ENCODE measurements around the gene ITPA.

ITPA gene

GRCh38 chr20:3167738-3168078 lies 41.6 kb upstream of the ITPA start:
- Mint-ChIP-seq H3K4me1 (peaks cover 27% of the 10 kb centered on the region), H3K4me3 (no peak overlapping the region), H3K36me3 (ENCODE audit: low read depth) (no peaks in the 10 kb centered on the region), H3K27ac (no peak overlapping the region), H3K9me3 (no peaks in the 10 kb centered on the region), H3K27me3 (ENCODE audit: low read depth, poor library complexity) (peaks cover 52% of the 10 kb centered on the region)
- no peak for DNase-seq
- TF ChIP-seq CTCF (IDR thresholded peaks at IDR 0.05), result no peak

- no peaks in the 10 kb centered on the region for H3K9me3 Mint-ChIP-seq
- H3K27me3 Mint-ChIP-seq (ENCODE audit: low read depth, poor library complexity), result peaks cover 52% of the 10 kb centered on the region
- peak; percentile 39 for DNase-seq
- no peaks in the 10 kb centered on the region for H3K36me3 Mint-ChIP-seq (ENCODE audit: low read depth)
- no peak overlapping the region for H3K27ac Mint-ChIP-seq
- H3K4me1 Mint-ChIP-seq, result peaks cover 22% of the 10 kb centered on the region
- peak overlapping the region; percentile 64 for H3K4me3 Mint-ChIP-seq
- no peak for TF ChIP-seq CTCF (IDR thresholded peaks at IDR 0.05)
These were observed 41.0 kb upstream of the ITPA start for GRCh38 chr20:3168079-3168828.

- H3K4me3 Mint-ChIP-seq, result peak overlapping the region; percentile 64
- H3K9me3 Mint-ChIP-seq, result no peaks in the 10 kb centered on the region
- H3K27ac Mint-ChIP-seq, result no peak overlapping the region
- peaks cover 52% of the 10 kb centered on the region for H3K27me3 Mint-ChIP-seq (ENCODE audit: low read depth, poor library complexity)
- no peak for TF ChIP-seq CTCF (IDR thresholded peaks at IDR 0.05)
- H3K4me1 Mint-ChIP-seq, result peaks cover 16% of the 10 kb centered on the region
- no peak for DNase-seq
- no peaks in the 10 kb centered on the region for H3K36me3 Mint-ChIP-seq (ENCODE audit: low read depth)
These were observed 40.3 kb upstream of the ITPA start for GRCh38 chr20:3168829-3169590.

GRCh38 chr20:3171391-3172125 lies 37.7 kb upstream of the ITPA start:
- no peak for DNase-seq
- Mint-ChIP-seq H3K4me3 (peak overlapping the region; percentile 83), H3K27ac (no peak overlapping the region), H3K27me3 (ENCODE audit: low read depth, poor library complexity) (peaks cover 52% of the 10 kb centered on the region), H3K4me1 (peaks cover 33% of the 10 kb centered on the region), H3K9me3 (no peaks in the 10 kb centered on the region), H3K36me3 (ENCODE audit: low read depth) (no peaks in the 10 kb centered on the region)
- TF ChIP-seq CTCF (IDR thresholded peaks at IDR 0.05), result no peak

- DNase-seq, result no peak
- H3K36me3 Mint-ChIP-seq (ENCODE audit: low read depth), result no peaks in the 10 kb centered on the region
- H3K4me3 Mint-ChIP-seq, result peak overlapping the region; percentile 83
- H3K27me3 Mint-ChIP-seq (ENCODE audit: low read depth, poor library complexity), result peaks cover 49% of the 10 kb centered on the region
- no peaks in the 10 kb centered on the region for H3K9me3 Mint-ChIP-seq
- TF ChIP-seq CTCF (IDR thresholded peaks at IDR 0.05), result no peak
- H3K27ac Mint-ChIP-seq, result no peak overlapping the region
- H3K4me1 Mint-ChIP-seq, result peaks cover 33% of the 10 kb centered on the region
These were observed 37.0 kb upstream of the ITPA start for GRCh38 chr20:3172126-3172932.
